WTC11 (cell line): ENCODE measurements around the gene ADGRL4.

Experiments
- CBFB ChIP-seq: sonication (generic); formaldehyde crosslinking; IDR thresholded peaks from 2 replicates; pipeline ENCODE4 v1.8.1; 2022; ENCODE audit warnings: mild to moderate bottlenecking, low read depth, missing genetic modification reagents
- ESRRA ChIP-seq: sonication (generic); formaldehyde crosslinking; IDR thresholded peaks from 2 replicates; pipeline ENCODE4 v1.8.1; 2022; ENCODE audit warnings: mild to moderate bottlenecking, missing genetic modification reagents, borderline replicate concordance
- KAT7 ChIP-seq: sonication (generic); formaldehyde crosslinking; IDR thresholded peaks from 2 replicates; pipeline ENCODE4 v1.8.1; 2023; ENCODE audit warnings: missing genetic modification reagents, mild to moderate bottlenecking, borderline replicate concordance
- SMAD4 ChIP-seq: sonication (generic); formaldehyde crosslinking; IDR thresholded peaks from 2 replicates; pipeline ENCODE4 v1.8.0; 2022; ENCODE audit warnings: mild to moderate bottlenecking, missing genetic modification reagents
- TF ChIP-seq, protein P1 (sequence below): sonication (generic); formaldehyde crosslinking; IDR thresholded peaks from 2 replicates; pipeline ENCODE4 v1.8.0; 2022; ENCODE audit warnings: mild to moderate bottlenecking, missing genetic modification reagents

DNA sequence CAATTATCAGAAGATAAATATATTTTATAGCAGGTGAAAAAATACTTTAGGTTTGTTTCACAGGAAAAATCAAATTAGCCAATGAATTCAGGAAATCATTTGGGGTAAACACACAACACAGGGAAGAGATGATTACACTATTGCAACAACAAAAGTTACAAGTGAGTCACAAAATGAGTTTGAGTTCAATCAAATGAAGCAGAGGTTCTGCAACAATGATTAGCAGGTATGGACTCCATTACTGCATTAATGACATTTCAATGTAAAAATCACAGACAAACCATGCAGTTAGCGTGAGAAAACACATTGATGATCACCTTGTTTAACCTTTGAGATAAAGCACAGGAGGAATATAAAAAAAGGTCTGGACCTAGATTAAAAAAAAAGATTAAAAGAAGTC lies 9.7 kb downstream of the ADGRL4 start:
- TF ChIP-seq CBFB (CRISPR knock-in tag) = no peak
- TF ChIP-seq, protein P1, sequence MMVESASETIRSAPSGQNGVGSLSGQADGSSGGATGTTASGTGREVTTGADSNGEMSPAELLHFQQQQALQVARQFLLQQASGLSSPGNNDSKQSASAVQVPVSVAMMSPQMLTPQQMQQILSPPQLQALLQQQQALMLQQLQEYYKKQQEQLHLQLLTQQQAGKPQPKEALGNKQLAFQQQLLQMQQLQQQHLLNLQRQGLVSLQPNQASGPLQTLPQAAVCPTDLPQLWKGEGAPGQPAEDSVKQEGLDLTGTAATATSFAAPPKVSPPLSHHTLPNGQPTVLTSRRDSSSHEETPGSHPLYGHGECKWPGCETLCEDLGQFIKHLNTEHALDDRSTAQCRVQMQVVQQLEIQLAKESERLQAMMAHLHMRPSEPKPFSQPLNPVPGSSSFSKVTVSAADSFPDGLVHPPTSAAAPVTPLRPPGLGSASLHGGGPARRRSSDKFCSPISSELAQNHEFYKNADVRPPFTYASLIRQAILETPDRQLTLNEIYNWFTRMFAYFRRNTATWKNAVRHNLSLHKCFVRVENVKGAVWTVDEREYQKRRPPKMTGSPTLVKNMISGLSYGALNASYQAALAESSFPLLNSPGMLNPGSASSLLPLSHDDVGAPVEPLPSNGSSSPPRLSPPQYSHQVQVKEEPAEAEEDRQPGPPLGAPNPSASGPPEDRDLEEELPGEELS (CRISPR knock-in tag) = no peak
- no peak for TF ChIP-seq ESRRA (CRISPR knock-in tag)
- TF ChIP-seq KAT7 = no peak
- no peak for TF ChIP-seq SMAD4 (CRISPR knock-in tag)
